Neural progenitor cell (in vitro differentiated cells): Measurements from ENCODE around the gene IFT88.

Experiments
- CTCF ChIP-seq: fragments of 200-600 bp; sonication (generic); IDR thresholded peaks from 2 replicates; pipeline ENCODE4 v1.5.1; 2017; ENCODE audit warnings: antibody characterized with exemption, mild to moderate bottlenecking
- EZH2 ChIP-seq: fragments of 200-600 bp; sonication (generic); IDR thresholded peaks from 2 replicates; pipeline ENCODE4 v1.6.1; 2017; ENCODE audit warnings: antibody characterized with exemption, mild to moderate bottlenecking, moderate library complexity
- EZH2phosphoT487 ChIP-seq: fragments of 200-600 bp; sonication (generic); IDR thresholded peaks from 2 replicates; pipeline ENCODE4 v1.6.1; 2017; ENCODE audit warnings: antibody characterized with exemption

- TF ChIP-seq CTCF, result no peak
- TF ChIP-seq EZH2phosphoT487, result no peak
- TF ChIP-seq EZH2, result no peak
Observed at GRCh38 chr13:20673715-20674114, 106.8 kb downstream of the IFT88 start.
